Measurements from ENCODE around the gene ALDH1A1. TPM values are rescaled to one million over a fixed set of nuclear protein-coding genes. Genes with fewer than 3 reads are reported as not detected.

Gene ALDH1A1
- total RNA-seq, 1 experiment from 2014 or later: not detected

DNA sequence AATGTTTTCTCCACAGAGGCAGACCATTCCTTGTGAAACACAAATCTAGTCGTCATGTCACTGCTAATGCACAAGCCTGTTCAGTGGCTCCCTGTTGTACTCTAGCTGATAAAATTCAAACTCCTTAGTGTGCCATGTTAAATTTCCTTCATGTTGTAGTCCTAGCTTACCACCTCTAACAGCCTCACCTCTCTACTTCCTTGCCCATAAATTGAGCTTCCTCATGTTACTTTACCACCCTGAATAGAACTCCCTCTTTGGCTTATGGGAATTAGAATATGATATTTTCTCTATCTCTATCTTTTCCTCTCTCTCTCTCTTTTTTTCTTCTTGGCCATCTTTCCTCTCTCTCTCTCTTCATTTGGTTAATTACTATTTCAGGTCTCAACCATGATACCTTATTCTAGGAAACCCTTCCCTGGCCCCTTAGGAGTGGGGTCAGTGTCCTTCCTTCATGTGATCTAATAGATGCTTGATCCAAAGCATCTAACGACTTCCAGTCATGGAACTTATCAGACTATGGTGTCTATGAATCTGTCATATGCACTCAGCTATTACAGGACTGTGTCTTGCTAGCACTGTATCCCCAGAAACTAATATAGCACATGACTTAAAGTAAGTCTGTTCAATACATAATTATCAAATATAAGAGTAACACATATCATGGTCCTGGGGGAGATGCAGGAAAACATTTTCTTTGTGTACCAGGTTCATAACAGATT, 31.5 kb upstream of the ALDH1A1 start:
- no peaks in the 10 kb centered on the region; the same call in 1 of the 2 replicates for H3K9me3 ChIP-seq (replicated peaks)

DNA sequence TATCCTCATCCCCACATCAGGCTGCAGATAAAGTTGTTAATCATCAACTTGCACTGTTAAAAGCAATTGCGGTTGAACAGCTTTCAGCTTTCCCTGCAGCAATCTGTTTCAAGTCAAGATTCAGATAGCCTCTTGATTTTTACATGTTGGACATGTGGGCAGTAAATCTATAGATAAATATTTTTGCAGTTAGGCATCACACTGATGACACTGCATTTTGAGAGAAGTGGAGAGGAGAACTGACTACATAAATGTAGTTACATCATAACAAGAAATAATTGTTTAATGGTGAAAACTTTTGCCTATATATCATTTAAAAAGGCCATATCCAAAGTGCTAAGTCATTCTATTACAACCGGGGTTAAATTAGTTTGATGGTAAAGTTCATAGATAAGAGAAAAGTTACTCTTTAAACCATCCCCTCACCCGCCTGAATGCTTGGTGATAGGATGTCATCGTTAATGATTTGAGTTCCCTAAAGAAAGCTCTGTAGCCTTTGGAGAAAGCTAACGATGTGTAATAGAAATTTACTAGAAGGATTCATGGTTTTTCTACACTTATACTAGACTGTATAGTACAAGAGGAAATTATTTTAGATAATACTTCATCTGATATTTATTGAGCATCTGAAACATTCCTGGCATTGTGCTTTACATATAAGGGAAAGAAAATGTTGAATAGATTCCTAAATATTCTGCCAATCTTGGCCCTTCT, 30.8 kb upstream of the ALDH1A1 start:
- Histone ChIP-seq H3K36me3 (no peaks in the 10 kb centered on the region), H3K27me3 (replicated peaks) (no peaks in the 10 kb centered on the region), H3K4me1 (replicated peaks) (peaks cover 12% of the 10 kb centered on the region), H3K4me3 (no peak overlapping the region), H3K27ac (no peak overlapping the region), H3K9me3 (replicated peaks) (no peaks in the 10 kb centered on the region; the same call in 1 of the 2 replicates)
- no peak for DNase-seq (ENCODE audit: low read depth in 1 of 2, low spot score in 2 of 2)

More for the DNA sequence above, 31.5 kb upstream of the ALDH1A1 start:
- H3K4me1 ChIP-seq (replicated peaks): peaks cover 5% of the 10 kb centered on the region
- no peak overlapping the region for H3K27ac ChIP-seq
- no peaks in the 10 kb centered on the region for H3K36me3 ChIP-seq
- no peak overlapping the region for H3K4me3 ChIP-seq
- H3K27me3 ChIP-seq (replicated peaks): no peaks in the 10 kb centered on the region
- no peak for DNase-seq (ENCODE audit: low read depth in 1 of 2, low spot score in 2 of 2)

DNA sequence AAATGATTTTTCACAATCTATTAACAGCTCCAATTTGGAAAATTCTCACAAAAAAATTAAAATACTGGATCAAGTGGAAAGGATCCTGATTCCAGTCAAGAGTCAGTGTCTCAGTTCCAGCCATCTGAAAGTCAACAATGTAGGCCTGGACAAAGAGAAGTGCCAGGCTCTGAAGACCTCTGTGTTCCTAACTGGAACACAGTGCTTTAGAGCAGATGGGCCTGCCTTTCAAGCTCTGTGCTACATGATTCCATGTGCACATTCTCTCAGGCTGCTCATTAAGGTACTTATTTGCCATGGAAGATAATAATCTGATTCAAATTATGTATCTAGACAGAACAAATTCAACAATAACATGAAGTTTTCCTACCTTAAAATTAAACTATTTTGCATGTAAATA, 30.2 kb upstream of the ALDH1A1 start:
- Histone ChIP-seq H3K4me1 (replicated peaks) (peaks cover 15% of the 10 kb centered on the region), H3K9me3 (replicated peaks) (no peaks in the 10 kb centered on the region; the same call in 1 of the 2 replicates), H3K27ac (no peak overlapping the region), H3K4me3 (no peak overlapping the region), H3K36me3 (no peaks in the 10 kb centered on the region), H3K27me3 (replicated peaks) (no peaks in the 10 kb centered on the region)
- no peak for DNase-seq (ENCODE audit: low read depth in 1 of 2, low spot score in 2 of 2)

DNA sequence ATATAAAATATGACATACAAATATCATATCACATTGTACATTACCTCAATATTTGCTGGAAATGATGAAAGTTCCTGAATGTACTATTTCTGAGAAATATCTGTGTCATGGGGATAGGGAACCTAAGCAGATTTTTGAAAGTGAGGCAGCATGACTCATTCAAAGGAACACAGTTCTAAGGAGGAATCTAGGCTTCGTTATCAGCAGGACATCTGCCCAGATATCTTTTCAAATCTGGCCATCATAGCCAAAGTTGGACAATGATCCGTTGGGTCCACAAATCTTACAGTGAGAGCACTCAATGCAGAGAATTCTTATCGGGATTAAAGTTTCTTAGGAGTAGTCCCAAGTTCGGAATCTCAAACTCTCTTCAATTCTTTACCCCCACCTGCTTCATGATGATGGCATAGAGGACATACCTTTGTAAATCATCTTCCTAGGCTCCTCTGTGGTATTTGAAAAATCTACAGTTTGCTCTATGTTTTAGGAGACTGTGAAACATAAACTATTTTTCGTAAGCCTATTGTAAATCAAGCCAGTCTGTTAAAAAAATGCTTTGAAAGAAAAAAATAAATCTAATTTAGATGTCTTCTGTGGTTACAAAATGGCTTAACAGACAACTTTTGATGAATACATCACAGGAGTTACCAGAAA, 29.4 kb upstream of the ALDH1A1 start:
- Histone ChIP-seq H3K27ac (no peak overlapping the region), H3K9me3 (replicated peaks) (no peaks in the 10 kb centered on the region; the same call in 1 of the 2 replicates), H3K4me3 (no peak overlapping the region), H3K27me3 (replicated peaks) (no peaks in the 10 kb centered on the region), H3K4me1 (replicated peaks) (peaks cover 17% of the 10 kb centered on the region), H3K36me3 (no peaks in the 10 kb centered on the region)
- DNase-seq (ENCODE audit: low read depth in 1 of 2, low spot score in 2 of 2): no peak

DNA sequence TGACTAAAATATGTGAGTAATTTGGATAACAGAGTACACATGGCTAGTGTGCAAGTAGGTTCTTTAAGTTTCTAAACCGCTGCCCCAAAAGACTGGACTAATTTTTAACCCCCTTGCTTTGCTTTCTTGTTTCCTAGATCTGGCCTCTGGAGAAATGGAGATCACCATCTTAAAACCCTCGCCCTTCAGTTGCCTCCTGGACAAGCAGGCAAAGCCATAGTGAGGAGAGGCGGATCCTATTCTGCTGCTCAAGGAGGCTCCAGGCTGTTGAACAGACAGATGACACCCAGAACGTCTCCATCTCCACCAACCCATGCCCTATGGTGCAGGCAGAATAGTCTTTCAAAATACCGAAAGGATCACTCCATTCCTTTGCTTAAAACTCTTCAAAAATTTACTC, 28.6 kb upstream of the ALDH1A1 start:
- Histone ChIP-seq H3K27me3 (replicated peaks) (no peaks in the 10 kb centered on the region), H3K4me3 (no peak overlapping the region), H3K27ac (no peak overlapping the region), H3K36me3 (no peaks in the 10 kb centered on the region), H3K4me1 (replicated peaks) (peaks cover 17% of the 10 kb centered on the region), H3K9me3 (replicated peaks) (no peaks in the 10 kb centered on the region; the same call in 1 of the 2 replicates)
- DNase-seq (ENCODE audit: low read depth in 1 of 2, low spot score in 2 of 2): no peak

DNA sequence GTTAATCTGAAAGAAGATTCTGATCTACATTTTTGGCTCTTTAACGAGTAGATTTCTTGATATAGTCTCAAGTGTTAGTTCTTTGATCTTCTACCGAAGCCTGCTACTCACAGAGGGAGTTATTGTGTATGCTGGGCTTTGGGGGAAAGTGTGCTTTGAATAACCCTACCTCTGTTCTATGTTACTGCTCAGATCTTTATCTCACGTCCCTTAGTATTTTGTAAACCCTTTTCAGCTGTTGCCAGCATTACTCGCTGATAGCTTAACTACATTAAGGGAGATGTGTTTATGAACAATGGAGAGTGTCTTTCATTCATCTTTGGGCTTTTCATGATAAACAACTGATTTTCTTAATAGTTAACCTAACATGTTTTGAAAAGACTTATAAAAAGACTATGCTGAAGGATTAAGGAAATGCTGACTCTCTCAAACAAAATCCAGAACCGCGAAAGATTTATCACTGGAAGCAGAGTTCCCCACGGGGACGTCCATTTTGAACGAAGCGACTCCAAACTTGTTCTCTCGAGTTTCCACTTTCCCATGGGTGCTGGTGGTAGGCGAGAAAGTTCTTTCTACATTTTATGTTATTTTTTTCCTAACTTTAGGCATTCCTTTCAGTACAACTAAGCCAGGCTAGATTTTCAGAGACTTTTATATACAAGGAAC, 27.9 kb upstream of the ALDH1A1 start:
- Histone ChIP-seq H3K27ac (no peak overlapping the region), H3K4me1 (replicated peaks) (peaks cover 17% of the 10 kb centered on the region), H3K9me3 (replicated peaks) (no peaks in the 10 kb centered on the region; the same call in 1 of the 2 replicates), H3K27me3 (replicated peaks) (no peaks in the 10 kb centered on the region), H3K4me3 (no peak overlapping the region), H3K36me3 (no peaks in the 10 kb centered on the region)
- DNase-seq (ENCODE audit: low read depth in 1 of 2, low spot score in 2 of 2): no peak

DNA sequence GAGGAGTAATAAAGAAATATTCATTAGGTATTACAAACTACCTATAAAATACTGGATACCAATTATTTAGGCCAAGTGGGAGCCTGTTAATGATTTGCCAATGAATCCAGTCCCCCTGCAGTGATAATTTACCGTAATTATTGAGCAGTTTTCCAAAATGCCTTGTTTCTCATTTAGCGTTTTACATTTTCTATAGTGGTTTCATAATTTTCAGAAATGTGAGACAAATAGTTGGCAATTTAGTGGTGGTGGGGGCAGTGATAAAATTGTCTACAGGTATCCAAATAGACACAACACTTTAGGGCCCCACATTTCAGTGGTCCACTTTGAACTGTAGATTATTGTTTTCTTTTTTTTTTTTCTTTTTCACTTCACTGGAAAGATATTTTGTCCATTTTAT, 27.3 kb upstream of the ALDH1A1 start:
- Histone ChIP-seq H3K4me3 (no peak overlapping the region), H3K9me3 (replicated peaks) (no peaks in the 10 kb centered on the region; the same call in 1 of the 2 replicates), H3K27ac (no peak overlapping the region), H3K36me3 (no peaks in the 10 kb centered on the region), H3K27me3 (replicated peaks) (no peaks in the 10 kb centered on the region), H3K4me1 (replicated peaks) (peaks cover 17% of the 10 kb centered on the region)
- no peak for DNase-seq (ENCODE audit: low read depth in 1 of 2, low spot score in 2 of 2)

DNA sequence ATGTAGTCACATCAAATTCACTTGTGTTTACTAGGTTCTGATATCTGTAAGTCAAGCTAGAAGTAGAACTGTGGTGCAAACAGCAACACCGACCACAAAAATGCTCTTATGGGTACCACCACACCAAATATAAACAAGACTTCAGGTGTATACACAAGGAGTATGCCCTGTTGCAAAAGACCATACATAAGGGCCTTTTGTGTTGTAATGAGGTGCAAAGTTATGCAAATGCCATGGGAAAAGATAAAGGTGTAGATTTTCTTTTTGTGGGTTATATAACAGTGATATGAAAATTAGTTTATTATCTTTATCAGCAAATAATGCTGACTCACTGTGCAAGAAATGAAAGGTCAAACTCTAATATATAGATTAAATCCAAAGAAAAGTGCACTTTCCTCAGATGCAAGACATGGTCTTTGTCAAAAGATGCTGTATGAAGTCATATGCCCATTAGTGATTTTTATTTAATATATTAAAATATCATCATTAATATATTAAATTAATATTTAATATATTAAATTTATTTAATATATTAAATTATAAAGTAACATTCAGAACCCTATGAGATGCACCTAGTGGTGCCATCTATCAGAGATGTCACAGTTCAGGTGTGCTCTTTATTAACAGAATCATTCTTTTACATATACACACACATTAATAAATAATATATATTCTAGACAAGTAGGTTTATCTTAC, 26.7 kb upstream of the ALDH1A1 start:
- H3K4me1 ChIP-seq (replicated peaks): peaks cover 17% of the 10 kb centered on the region
- H3K27ac ChIP-seq: no peak overlapping the region
- H3K27me3 ChIP-seq (replicated peaks): no peaks in the 10 kb centered on the region
- no peak overlapping the region for H3K4me3 ChIP-seq
- no peaks in the 10 kb centered on the region for H3K36me3 ChIP-seq
- no peak for DNase-seq (ENCODE audit: low read depth in 1 of 2, low spot score in 2 of 2)
- no peaks in the 10 kb centered on the region; the same call in 1 of the 2 replicates for H3K9me3 ChIP-seq (replicated peaks)

DNA sequence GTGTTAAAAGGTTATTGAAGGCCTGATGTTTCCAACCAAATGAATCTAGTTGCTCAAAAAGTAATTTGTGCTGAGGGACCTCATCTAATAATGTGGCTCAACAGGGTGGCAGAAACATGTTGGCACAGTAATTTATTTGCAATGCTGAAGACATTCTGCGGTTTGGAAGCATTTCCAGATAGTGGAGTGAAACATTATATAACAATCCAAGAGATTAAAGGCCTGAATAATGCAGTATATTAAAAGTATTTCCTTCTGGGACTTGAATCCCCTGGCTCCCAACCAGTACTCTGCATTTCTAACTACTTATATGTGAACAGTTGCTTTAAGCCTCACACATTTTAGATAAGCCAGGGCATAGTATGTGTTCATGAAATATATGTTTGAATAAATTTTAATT, 25.9 kb upstream of the ALDH1A1 start:
- peaks cover 17% of the 10 kb centered on the region for H3K4me1 ChIP-seq (replicated peaks)
- no peaks in the 10 kb centered on the region for H3K36me3 ChIP-seq
- no peaks in the 10 kb centered on the region for H3K27me3 ChIP-seq (replicated peaks)
- peak in 1 of 2 experiments; percentile 5 for DNase-seq (ENCODE audit: low read depth in 1 of 2, low spot score in 2 of 2)
- no peak overlapping the region for H3K4me3 ChIP-seq
- H3K9me3 ChIP-seq (replicated peaks): no peaks in the 10 kb centered on the region
- H3K27ac ChIP-seq: no peak overlapping the region

DNA sequence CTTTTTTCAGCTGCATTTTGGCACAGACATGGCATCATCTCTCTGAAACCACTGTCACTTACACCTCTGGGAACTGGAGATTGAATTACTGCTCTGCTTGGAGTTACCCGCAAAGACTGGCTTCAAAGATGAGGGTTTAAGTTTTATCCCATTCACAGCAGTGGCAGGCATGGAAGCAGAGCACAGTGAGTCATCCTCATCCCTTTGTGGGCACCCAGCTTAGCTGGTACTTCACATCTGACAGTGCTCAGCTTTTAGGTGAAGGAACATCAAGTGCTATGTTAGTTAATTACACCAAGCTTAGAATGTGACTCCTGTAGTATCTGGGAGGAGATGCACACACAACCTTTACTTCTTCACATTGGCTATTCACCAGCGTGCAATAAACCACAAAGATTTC, 24.8 kb upstream of the ALDH1A1 start:
- H3K36me3 ChIP-seq: no peaks in the 10 kb centered on the region
- no peak for DNase-seq (ENCODE audit: low read depth in 1 of 2, low spot score in 2 of 2)
- H3K4me3 ChIP-seq: no peak overlapping the region
- peaks cover 17% of the 10 kb centered on the region for H3K4me1 ChIP-seq (replicated peaks)
- no peaks in the 10 kb centered on the region for H3K27me3 ChIP-seq (replicated peaks)
- H3K9me3 ChIP-seq (replicated peaks): no peaks in the 10 kb centered on the region
- no peak overlapping the region for H3K27ac ChIP-seq

DNA sequence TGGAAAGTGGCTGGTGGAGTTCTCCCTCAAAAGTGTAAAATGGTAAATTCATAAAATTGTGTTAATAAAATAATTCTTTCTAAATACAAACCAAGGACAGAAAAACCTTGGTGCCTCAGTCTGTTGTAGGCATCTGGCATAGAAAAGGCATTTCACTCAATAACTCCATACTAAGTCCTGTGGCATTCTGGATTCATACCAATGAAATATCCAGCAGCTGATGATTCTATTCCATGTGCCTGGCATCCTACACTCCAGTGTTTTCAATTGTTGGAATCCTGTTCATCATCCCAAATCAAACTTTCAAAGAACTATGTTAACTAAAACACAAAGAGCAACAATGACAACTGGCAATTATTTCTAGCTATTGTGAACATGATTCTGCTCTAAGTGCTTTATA, 21.6 kb upstream of the ALDH1A1 start:
- no peak overlapping the region for H3K27ac ChIP-seq
- H3K4me1 ChIP-seq (replicated peaks): peaks cover 16% of the 10 kb centered on the region
- no peak overlapping the region for H3K4me3 ChIP-seq

DNA sequence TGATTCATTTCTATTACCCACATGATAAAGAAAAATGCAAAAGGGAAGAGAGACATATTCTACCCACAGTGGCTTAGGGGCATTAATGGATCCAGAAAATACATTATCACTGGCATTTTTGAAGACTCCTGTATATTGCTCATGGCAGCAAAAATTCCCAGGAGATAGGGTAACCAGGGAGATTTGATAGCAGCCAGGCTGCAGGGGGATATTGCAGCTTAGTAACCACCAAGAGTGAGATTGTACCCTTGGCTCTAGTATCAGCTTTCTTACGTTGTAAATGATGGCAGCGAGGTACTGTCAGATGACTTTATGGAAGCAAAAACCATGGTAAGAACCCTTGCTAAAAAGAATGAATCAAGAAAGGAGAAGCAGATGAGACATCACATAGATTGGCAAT, 19.8 kb upstream of the ALDH1A1 start:
- DNase-seq (ENCODE audit: low read depth in 1 of 2, low spot score in 2 of 2): no peak
- Histone ChIP-seq H3K9me3 (replicated peaks) (no peaks in the 10 kb centered on the region), H3K4me3 (no peak overlapping the region), H3K27ac (no peak overlapping the region), H3K36me3 (no peaks in the 10 kb centered on the region), H3K27me3 (replicated peaks) (0 out of 2 replicates have a peak, but pooled peaks cover 2% of the 10 kb centered on the region), H3K4me1 (replicated peaks) (peaks cover under 1% of the 10 kb centered on the region; the same call in 1 of the 2 replicates)

More for the DNA sequence above, 21.6 kb upstream of the ALDH1A1 start:
- no peaks in the 10 kb centered on the region for H3K9me3 ChIP-seq (replicated peaks)
- DNase-seq (ENCODE audit: low read depth in 1 of 2, low spot score in 2 of 2): no peak
- H3K36me3 ChIP-seq: no peaks in the 10 kb centered on the region
- H3K27me3 ChIP-seq (replicated peaks): no peaks in the 10 kb centered on the region

DNA sequence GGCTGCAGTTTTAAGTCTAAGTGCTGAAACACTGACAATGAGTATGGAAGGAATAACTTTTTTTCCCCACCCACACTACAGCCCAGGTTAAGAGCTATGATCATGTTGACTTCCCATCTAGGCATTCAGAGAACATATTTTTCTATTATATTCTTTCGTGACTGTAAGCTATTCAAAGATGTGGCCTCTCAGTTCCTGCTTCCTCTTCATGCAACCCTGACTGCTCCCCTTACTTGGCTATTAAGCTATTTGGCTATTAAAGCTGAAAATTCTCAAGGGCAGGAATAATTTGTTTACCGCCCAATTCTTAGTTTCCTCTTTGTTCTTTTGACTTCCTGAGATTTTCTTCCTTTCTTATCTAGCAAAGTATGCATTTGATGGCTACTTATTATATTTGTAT, 18.6 kb upstream of the ALDH1A1 start:
- Histone ChIP-seq H3K4me3 (no peak overlapping the region), H3K4me1 (replicated peaks) (no peaks in the 10 kb centered on the region), H3K9me3 (replicated peaks) (no peaks in the 10 kb centered on the region), H3K36me3 (no peaks in the 10 kb centered on the region), H3K27me3 (replicated peaks) (0 out of 2 replicates have a peak, but pooled peaks cover 2% of the 10 kb centered on the region), H3K27ac (no peak overlapping the region)
- no peak for DNase-seq (ENCODE audit: low read depth in 1 of 2, low spot score in 2 of 2)

Data from SJSA1 (cell line).